ENCODE measurements around the gene SUSD4. TPM values are rescaled to one million over a fixed set of nuclear protein-coding genes. Genes with fewer than 3 reads are reported as not detected.

Gene SUSD4
- total and polyA plus RNA-seq, 9 of the 15 experiments (the other 6 are each of a cell fraction or from before 2014, with no cell fraction given) = 0.06 to 1.7 (median 0.09) TPM; not detected in 4

DNA sequence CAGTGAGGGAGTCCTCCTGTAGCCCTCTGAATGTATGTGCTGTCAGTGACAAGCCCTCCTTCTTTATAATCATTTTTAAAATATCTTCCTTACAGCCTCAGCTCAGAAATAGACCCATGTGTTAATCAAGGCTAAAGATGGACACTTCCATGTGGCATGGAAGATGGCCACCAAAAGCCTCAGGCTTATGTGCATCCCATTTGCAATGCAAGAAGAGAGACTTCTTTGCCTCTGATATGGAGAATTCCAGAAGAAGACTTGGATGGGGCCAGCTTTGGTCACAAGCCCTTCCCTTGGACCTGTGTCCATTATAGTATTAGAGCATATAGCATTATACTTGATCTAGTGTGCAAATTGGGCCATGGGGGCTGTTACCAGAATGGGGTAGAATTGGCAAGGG is 47.7 kb upstream of the SUSD4 start (continued):
- TF ChIP-seq, protein P1, sequence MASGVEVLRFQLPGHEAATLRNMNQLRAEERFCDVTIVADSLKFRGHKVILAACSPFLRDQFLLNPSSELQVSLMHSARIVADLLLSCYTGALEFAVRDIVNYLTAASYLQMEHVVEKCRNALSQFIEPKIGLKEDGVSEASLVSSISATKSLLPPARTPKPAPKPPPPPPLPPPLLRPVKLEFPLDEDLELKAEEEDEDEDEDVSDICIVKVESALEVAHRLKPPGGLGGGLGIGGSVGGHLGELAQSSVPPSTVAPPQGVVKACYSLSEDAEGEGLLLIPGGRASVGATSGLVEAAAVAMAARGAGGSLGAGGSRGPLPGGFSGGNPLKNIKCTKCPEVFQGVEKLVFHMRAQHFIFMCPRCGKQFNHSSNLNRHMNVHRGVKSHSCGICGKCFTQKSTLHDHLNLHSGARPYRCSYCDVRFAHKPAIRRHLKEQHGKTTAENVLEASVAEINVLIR (CRISPR knock-in tag; IDR thresholded peaks at IDR 0.05) = no peak
- TF ChIP-seq ZNF134 (CRISPR knock-in tag; conservative IDR thresholded peaks at IDR 0.05) = no peak

DNA sequence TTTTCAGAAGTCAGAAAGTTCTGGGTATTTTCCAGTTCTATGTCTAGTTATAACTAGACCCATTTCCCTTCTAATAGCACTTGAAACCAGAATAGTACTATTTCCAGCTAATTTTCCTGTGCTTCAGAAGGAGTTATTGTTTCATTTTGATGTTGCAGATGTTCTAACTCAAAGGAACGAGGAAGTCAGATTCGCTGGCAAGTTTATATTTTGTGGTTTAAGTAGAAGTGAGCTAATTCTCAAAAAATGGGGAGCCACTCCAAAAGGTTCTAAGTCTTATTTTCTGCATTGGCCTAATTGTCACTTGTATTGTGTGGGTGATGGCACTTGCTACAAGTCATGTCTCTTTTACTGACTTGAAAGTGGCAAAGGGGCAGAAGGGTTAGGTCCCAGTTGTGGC is 47.3 kb upstream of the SUSD4 start:
- TF ChIP-seq NFATC3 (IDR thresholded peaks at IDR 0.05) = no peak
- TF ChIP-seq ZNF274 (IDR thresholded peaks at IDR 0.05; ENCODE audit: borderline replicate concordance, low read depth, low read length) = no peak
- no peak for TF ChIP-seq ZKSCAN8 (CRISPR knock-in tag; IDR thresholded peaks at IDR 0.05)
- TF ChIP-seq BHLHE40 (IDR thresholded peaks at IDR 0.05; ENCODE audit: low read length) = no peak
- TF ChIP-seq POLR2AphosphoS5 (IDR thresholded peaks at IDR 0.05; ENCODE audit: control insufficient read depth, insufficient read depth, low read depth, low read length) = no peak
- no peak for TF ChIP-seq ZNF146 (CRISPR knock-in tag; IDR thresholded peaks at IDR 0.05; ENCODE audit: unreplicated experiment)
- no peak for TF ChIP-seq PHF20 (IDR thresholded peaks at IDR 0.05; ENCODE audit: partially characterized antibody)
- no peak for TF ChIP-seq NFE2 (IDR thresholded peaks at IDR 0.05; ENCODE audit: low read depth)
- no peak for TF ChIP-seq CREB1 (IDR thresholded peaks at IDR 0.05)
- no peak for TF ChIP-seq CREB1 (CRISPR knock-in tag; IDR thresholded peaks at IDR 0.05)
- no peak for TF ChIP-seq SIRT6 (IDR thresholded peaks at IDR 0.05; ENCODE audit: low read depth, low read length)
- TF ChIP-seq XRCC5 (IDR thresholded peaks at IDR 0.05; ENCODE audit: low read depth, low read length) = no peak
- TF ChIP-seq, protein P2, sequence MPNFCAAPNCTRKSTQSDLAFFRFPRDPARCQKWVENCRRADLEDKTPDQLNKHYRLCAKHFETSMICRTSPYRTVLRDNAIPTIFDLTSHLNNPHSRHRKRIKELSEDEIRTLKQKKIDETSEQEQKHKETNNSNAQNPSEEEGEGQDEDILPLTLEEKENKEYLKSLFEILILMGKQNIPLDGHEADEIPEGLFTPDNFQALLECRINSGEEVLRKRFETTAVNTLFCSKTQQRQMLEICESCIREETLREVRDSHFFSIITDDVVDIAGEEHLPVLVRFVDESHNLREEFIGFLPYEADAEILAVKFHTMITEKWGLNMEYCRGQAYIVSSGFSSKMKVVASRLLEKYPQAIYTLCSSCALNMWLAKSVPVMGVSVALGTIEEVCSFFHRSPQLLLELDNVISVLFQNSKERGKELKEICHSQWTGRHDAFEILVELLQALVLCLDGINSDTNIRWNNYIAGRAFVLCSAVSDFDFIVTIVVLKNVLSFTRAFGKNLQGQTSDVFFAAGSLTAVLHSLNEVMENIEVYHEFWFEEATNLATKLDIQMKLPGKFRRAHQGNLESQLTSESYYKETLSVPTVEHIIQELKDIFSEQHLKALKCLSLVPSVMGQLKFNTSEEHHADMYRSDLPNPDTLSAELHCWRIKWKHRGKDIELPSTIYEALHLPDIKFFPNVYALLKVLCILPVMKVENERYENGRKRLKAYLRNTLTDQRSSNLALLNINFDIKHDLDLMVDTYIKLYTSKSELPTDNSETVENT (CRISPR knock-in tag; IDR thresholded peaks at IDR 0.05) = no peak
- TF ChIP-seq HEY1 (CRISPR knock-in tag; IDR thresholded peaks at IDR 0.05; ENCODE audit: borderline replicate concordance) = no peak
- in situ Hi-C loops (cut with MboI) = no loop called here

More for the DNA sequence above, 47.3 kb upstream of the SUSD4 start:
- ATAC-seq = no peak
- Histone ChIP-seq H3K36me3 (ENCODE audit: control insufficient read depth, insufficient read depth, low read length) (no peaks in the 10 kb centered on the region), H3K27me3 (ENCODE audit: control insufficient read depth in 2 of 2, insufficient read depth in 2 of 2, low read length in 2 of 2) (no peaks in the 10 kb centered on the region), H3K27ac (ENCODE audit: extremely low read depth, low read depth, low read length) (no peak overlapping the region), H3K9me1 (ENCODE audit: control insufficient read depth, insufficient read depth, low read length) (no peaks in the 10 kb centered on the region), H2AFZ (ENCODE audit: low read depth, low read length) (no peak overlapping the region), H3K4me1 (replicated peaks in 1 of 2; ENCODE audit: control insufficient read depth in 2 of 2, insufficient read depth in 2 of 2, low read length in 2 of 2) (no peaks in the 10 kb centered on the region), H3K9me3 (replicated peaks; ENCODE audit: control insufficient read depth, insufficient read depth, low read depth, low read length) (no peaks in the 10 kb centered on the region), H3K4me3 (no peak overlapping the region), H3K9ac (ENCODE audit: insufficient read depth in 1 of 2, low read depth in 2 of 2, low read length in 2 of 2) (no peak overlapping the region), H4K20me1 (replicated peaks; ENCODE audit: control insufficient read depth, insufficient read depth, low read length) (no peaks in the 10 kb centered on the region), H3K79me2 (ENCODE audit: control insufficient read depth, insufficient read depth, low read length) (no peaks in the 10 kb centered on the region), H3K4me2 (ENCODE audit: insufficient read depth, low read length) (no peak overlapping the region)
- CTCF ChIA-PET (ENCODE audit: low intra/inter-chr PET ratio) = no interaction called here
- FAIRE-seq = no peak
- POLR2A ChIA-PET = interaction anchor here (0.8 kb wide), 2 partner anchors 13 to 1124 kb away, joined by 3 read pairs; no protein-coding TSS in a partner anchor
- 0% methylated on average over 2 of the region's 2 CpGs for WGBS (ENCODE audit: insufficient coverage, low coverage, missing lambda C conversion rate)
- intact Hi-C loops (cut with micrococcal nuclease) = no loop called here
- no TSS peak for BruUV-seq (replicated peaks)
- no peak for DNase-seq (ENCODE audit: extremely low read depth in 1 of 4, low spot score in 3 of 4)

All from K562 (cell line).